Body of pancreas (tissue), 4 donors: ENCODE measurements around the gene DHX57.

ENCODE experiments used
- CTCF ChIP-seq, 7 experiments: fragments of 450-650 bp in 4 of 7; fragments of 200-600 bp in 3 of 7; sonication (generic) in 3 of 7; IDR thresholded peaks; one replicate each; pipeline ENCODE4 v1.5.1; 2016 to 2019; ENCODE audit warnings: antibody characterized with exemption in 7 of 7
- POLR2A ChIP-seq, 3 donors: fragments of 450-650 bp; IDR thresholded peaks; one replicate each; pipeline ENCODE4 v1.6.1; 2016; ENCODE audit warnings: antibody characterized with exemption in 3 of 3, mild to moderate bottlenecking in 2 of 3

- TF ChIP-seq CTCF (IDR thresholded peaks at IDR 0.05), result no peak
- TF ChIP-seq POLR2A (IDR thresholded peaks at IDR 0.05), result no peak
These were observed 2.0 kb downstream of the DHX57 start for GRCh38 chr2:38873763-38874162.
